Ishikawa (cell line): ENCODE measurements around the gene NUBP1.

ENCODE experiments used
- CEBPB ChIP-seq: IDR thresholded peaks from 2 replicates; pipeline ENCODE4 v1.6.1; 2012
- CREB1 ChIP-seq: IDR thresholded peaks from 2 replicates; pipeline ENCODE4 v1.6.1; 2012; ENCODE audit warnings: low read depth
- EGR1 ChIP-seq: IDR thresholded peaks from 2 replicates; pipeline ENCODE4 v1.6.1; 2012
- EP300 ChIP-seq: IDR thresholded peaks from 2 replicates; pipeline ENCODE4 v1.6.1; 2012; ENCODE audit warnings: borderline replicate concordance
- FOXM1 ChIP-seq: IDR thresholded peaks from 2 replicates; pipeline ENCODE4 v1.6.1; 2012; ENCODE audit warnings: low read depth, borderline replicate concordance
- MAX ChIP-seq: IDR thresholded peaks from 2 replicates; pipeline ENCODE4 v1.6.1; 2012
- NFIC ChIP-seq: IDR thresholded peaks from 2 replicates; pipeline ENCODE4 v1.6.1; 2012
- RAD21 ChIP-seq: IDR thresholded peaks from 2 replicates; pipeline ENCODE4 v1.6.1; 2012; ENCODE audit warnings: low read depth
- TAF1 ChIP-seq: IDR thresholded peaks from 2 replicates; pipeline ENCODE4 v1.6.1; 2012; ENCODE audit warnings: low read depth, mild to moderate bottlenecking
- TCF12 ChIP-seq: IDR thresholded peaks from 2 replicates; pipeline ENCODE4 v1.6.1; 2012; ENCODE audit warnings: low read depth
- TEAD4 ChIP-seq: IDR thresholded peaks from 2 replicates; pipeline ENCODE4 v1.6.1; 2012
- YY1 ChIP-seq: IDR thresholded peaks from 2 replicates; pipeline ENCODE4 v1.6.1; 2012; ENCODE audit warnings: low read depth
- ZBTB7A ChIP-seq: IDR thresholded peaks from 2 replicates; pipeline ENCODE4 v1.6.1; 2012; ENCODE audit warnings: low read depth
- TF ChIP-seq, protein P1 (sequence below): IDR thresholded peaks from 2 replicates; pipeline ENCODE4 v1.6.1; 2012
- TF ChIP-seq, protein P2 (sequence below): IDR thresholded peaks from 2 replicates; pipeline ENCODE4 v1.6.1; 2012; ENCODE audit warnings: low read depth, mild to moderate bottlenecking

Gene NUBP1

DNA sequence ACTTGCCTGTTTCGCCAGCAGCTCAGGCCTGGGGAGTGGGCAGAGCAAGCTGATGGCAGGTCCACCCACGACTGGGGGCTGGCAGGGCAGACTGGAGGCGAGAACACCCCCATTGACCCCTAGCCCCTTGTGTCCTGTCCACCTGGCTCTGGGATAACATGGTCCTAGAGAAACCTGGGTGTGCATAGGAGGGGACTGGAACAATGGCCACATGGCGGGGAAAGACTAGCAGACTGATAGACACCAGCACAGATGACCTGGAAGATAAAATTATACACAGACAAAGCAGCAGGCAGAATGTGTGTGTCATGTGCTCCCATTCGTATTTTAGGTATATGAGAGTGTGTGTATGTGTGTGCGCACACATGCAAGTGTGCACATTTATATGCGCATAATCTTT lies 23.5 kb downstream of the NUBP1 start:
- TF ChIP-seq CREB1 (no peak), CEBPB (no peak), TAF1 (no peak), FOXM1 (no peak), NFIC (no peak), RAD21 (no peak), TCF12 (no peak), YY1 (no peak)
- TF ChIP-seq, protein P1, sequence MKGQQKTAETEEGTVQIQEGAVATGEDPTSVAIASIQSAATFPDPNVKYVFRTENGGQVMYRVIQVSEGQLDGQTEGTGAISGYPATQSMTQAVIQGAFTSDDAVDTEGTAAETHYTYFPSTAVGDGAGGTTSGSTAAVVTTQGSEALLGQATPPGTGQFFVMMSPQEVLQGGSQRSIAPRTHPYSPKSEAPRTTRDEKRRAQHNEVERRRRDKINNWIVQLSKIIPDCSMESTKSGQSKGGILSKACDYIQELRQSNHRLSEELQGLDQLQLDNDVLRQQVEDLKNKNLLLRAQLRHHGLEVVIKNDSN: no peak

DNA sequence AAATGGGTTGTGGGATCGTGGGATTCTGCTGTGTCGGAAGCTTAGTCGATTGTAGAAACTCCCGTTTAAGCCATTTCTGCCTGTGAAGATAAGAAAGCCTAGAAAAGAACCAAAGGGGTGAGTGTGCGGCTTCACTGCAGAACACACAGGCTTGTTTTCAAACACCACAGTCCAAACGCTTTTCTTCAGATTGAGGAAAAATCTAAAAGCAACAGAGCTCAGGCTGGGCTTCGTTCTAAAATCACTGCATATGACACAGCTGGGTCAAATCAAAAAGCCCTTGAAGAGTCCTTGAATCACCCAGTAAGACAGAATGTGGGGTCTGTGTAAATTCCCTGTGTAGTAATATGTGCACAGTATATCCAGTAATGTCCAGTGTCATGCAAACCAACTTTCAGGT lies 25.7 kb downstream of the NUBP1 start:
- TF ChIP-seq, protein P1: no peak
- TF ChIP-seq MAX (no peak), FOXM1 (no peak), TCF12 (no peak), CREB1 (no peak), YY1 (no peak), NFIC (no peak), ZBTB7A (no peak), RAD21 (no peak), TEAD4 (no peak), CEBPB (no peak), EP300 (no peak), EGR1 (no peak), TAF1 (no peak)
- TF ChIP-seq, protein P2, sequence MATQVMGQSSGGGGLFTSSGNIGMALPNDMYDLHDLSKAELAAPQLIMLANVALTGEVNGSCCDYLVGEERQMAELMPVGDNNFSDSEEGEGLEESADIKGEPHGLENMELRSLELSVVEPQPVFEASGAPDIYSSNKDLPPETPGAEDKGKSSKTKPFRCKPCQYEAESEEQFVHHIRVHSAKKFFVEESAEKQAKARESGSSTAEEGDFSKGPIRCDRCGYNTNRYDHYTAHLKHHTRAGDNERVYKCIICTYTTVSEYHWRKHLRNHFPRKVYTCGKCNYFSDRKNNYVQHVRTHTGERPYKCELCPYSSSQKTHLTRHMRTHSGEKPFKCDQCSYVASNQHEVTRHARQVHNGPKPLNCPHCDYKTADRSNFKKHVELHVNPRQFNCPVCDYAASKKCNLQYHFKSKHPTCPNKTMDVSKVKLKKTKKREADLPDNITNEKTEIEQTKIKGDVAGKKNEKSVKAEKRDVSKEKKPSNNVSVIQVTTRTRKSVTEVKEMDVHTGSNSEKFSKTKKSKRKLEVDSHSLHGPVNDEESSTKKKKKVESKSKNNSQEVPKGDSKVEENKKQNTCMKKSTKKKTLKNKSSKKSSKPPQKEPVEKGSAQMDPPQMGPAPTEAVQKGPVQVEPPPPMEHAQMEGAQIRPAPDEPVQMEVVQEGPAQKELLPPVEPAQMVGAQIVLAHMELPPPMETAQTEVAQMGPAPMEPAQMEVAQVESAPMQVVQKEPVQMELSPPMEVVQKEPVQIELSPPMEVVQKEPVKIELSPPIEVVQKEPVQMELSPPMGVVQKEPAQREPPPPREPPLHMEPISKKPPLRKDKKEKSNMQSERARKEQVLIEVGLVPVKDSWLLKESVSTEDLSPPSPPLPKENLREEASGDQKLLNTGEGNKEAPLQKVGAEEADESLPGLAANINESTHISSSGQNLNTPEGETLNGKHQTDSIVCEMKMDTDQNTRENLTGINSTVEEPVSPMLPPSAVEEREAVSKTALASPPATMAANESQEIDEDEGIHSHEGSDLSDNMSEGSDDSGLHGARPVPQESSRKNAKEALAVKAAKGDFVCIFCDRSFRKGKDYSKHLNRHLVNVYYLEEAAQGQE: no peak

GRCh38 chr16:10770907-10771306 lies 27.3 kb downstream of the NUBP1 start:
- TF ChIP-seq ZBTB7A (no peak), YY1 (no peak), CEBPB (no peak), FOXM1 (no peak), EGR1 (no peak), TEAD4 (no peak), RAD21 (no peak)

DNA sequence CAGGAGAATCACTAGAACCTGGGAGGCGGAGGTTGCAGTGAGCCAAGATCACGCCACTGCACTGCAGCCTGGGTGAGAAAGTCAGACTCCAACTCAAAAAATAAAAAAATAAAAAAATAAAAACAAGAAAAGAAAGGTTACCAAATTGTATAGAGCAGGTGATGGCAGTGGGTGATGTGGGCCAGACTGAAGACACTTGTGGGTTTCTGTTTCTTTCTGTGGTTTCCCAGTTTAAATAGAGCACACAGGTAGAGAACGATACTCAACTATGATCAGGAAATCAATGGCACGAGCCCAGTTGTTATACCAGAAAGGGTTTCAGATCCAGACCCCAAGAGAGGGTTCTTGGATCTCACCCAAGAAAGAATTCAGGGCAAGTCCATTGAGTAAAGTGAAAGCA lies 32.6 kb downstream of the NUBP1 start:
- no peak for TF ChIP-seq YY1
- TF ChIP-seq RAD21: no peak

DNA sequence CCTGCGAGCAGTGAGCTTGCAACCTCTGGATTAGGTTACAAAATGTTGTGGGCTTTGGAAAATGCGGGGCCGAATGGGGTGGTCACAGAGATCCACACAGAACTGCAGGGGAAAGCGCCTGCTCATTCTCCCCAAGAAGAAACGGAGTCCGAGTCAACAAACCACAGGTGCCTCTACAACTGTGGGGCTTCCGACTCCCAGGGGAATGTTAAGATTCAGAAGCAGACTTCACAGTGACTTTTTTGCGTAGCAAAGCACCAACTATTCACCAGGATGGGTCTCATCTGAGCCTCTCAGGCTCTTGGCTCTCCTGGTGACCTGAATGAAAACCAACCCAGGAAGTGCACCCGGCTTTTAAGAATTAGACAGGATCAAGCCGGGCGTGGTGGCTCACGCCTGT lies 33.7 kb downstream of the NUBP1 start:
- TF ChIP-seq NFIC (no peak), ZBTB7A (no peak), MAX (no peak), CEBPB (no peak), EP300 (no peak), CREB1 (no peak), EGR1 (no peak), RAD21 (no peak)

- TF ChIP-seq ZBTB7A (no peak), FOXM1 (no peak)
- TF ChIP-seq, protein P2: no peak
- TF ChIP-seq, protein P1: no peak
Observed at GRCh38 chr16:10780628-10781027, 37.0 kb downstream of the NUBP1 start.

- TF ChIP-seq CEBPB (no peak), EGR1 (peak; percentile 31; the same call in 1 of the 2 replicates), TCF12 (no peak), MAX (no peak)
Observed at GRCh38 chr16:10782628-10783027, 39.0 kb downstream of the NUBP1 start.
